Epithelial cell of esophagus (primary cell): Measurements from ENCODE around the gene CNTNAP5.
"Not testable (repeated sequence)": the region's sequence is repeated elsewhere in the genome, so short reads cannot be mapped to it uniquely, and the experiment has no call there.

ENCODE experiments used
- DNase-seq: peaks from one replicate; pipeline ENCODE4 v3.0.0; 2010; ENCODE audit warnings: low read depth
- H3K4me3 ChIP-seq: 2 replicates; pipeline ENCODE4 v1.5.1; 2011; ENCODE audit warnings: mild to moderate bottlenecking, low read length, control low read depth
- TF ChIP-seq, protein P1 (sequence below): IDR thresholded peaks from 2 replicates; pipeline ENCODE4 v1.5.1; 2011; ENCODE audit warnings: low read depth, mild to moderate bottlenecking, low read length, control low read depth, inconsistent platforms; ENCODE audit not compliant: insufficient read depth; ENCODE audit errors: missing control alignments

CNTNAP5 gene

DNA sequence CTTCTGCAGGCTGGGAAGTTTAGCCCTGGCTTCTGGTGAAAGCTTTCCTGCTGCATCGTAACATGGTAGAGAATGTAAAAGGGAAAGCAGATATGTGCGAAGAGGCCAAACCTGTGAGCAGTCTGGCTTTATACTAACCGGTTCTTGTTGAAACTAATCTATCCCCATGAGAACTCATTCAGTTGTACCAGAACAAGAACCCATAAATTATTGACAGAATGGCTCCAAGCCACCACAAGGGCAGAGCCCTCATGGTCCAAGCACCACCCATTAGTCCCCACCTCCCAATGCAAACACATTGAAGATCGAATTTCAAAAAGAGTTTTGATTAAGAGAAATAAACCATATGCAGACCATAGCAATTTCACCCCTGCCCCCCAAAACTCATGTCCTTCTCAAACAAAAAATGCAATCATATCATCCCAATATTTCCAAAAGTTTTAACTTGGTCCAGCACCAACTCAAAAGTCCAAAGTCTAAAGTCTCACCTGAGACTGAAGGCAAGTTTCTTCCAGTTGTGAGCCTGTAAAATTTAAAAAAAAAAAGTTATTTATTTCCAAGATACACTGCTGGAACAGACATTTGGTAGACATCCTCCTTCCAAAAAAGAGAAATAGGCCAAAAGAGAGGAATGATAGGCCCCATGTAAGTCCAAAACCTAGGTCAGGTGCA, 318.9 kb downstream of the CNTNAP5 start:
- no peak for DNase-seq
- H3K4me3 ChIP-seq, result no peak overlapping the region
- TF ChIP-seq, protein P1, sequence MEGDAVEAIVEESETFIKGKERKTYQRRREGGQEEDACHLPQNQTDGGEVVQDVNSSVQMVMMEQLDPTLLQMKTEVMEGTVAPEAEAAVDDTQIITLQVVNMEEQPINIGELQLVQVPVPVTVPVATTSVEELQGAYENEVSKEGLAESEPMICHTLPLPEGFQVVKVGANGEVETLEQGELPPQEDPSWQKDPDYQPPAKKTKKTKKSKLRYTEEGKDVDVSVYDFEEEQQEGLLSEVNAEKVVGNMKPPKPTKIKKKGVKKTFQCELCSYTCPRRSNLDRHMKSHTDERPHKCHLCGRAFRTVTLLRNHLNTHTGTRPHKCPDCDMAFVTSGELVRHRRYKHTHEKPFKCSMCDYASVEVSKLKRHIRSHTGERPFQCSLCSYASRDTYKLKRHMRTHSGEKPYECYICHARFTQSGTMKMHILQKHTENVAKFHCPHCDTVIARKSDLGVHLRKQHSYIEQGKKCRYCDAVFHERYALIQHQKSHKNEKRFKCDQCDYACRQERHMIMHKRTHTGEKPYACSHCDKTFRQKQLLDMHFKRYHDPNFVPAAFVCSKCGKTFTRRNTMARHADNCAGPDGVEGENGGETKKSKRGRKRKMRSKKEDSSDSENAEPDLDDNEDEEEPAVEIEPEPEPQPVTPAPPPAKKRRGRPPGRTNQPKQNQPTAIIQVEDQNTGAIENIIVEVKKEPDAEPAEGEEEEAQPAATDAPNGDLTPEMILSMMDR, result no peak

DNA sequence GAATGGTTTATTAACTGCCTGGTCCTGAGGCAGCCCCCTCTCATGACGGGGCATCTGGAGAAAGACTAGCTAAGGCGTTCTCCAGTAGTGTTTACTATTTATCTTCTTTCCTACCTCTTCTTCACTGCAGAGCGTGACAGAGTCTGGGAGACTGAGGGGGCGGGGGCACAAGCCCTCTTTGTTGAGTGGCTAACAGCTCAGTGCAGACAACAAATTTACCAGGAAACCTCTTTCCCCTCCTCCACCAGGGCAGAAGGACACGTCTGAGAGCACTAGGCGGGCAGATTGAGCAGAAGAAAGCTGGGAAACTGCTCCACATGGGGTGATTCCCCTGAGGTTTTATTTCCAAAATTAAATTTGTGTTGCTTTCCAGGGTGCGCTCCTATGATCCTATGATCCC, 322.1 kb downstream of the CNTNAP5 start:
- no peak overlapping the region for H3K4me3 ChIP-seq
- no peak for DNase-seq
- TF ChIP-seq, protein P1, result no peak

GRCh38 chr2:124353656-124354055, 328.6 kb downstream of the CNTNAP5 start:
- TF ChIP-seq, protein P1, result no peak
- no peak overlapping the region for H3K4me3 ChIP-seq
- DNase-seq, result no peak

DNA sequence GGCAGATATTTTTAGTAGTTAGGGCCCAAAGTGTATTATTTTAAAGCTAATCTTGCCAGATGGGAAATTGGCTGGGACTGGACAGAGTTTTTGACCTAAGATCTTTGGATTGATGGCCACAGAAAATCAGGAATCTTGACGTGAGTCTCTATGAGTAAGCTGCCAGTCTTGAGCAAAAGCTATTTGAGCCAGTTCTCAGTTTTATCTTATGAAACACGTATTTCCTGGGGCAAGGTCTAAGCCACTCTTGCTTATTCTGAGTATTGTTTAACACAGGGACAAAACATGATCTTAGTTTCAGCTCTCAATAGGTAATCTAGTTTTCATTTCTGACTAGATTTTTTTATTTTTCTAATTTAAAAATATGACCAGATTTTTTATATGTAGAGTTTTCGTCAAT, 329.4 kb downstream of the CNTNAP5 start:
- no peak overlapping the region for H3K4me3 ChIP-seq
- TF ChIP-seq, protein P1, result no peak
- DNase-seq, result no peak

DNA sequence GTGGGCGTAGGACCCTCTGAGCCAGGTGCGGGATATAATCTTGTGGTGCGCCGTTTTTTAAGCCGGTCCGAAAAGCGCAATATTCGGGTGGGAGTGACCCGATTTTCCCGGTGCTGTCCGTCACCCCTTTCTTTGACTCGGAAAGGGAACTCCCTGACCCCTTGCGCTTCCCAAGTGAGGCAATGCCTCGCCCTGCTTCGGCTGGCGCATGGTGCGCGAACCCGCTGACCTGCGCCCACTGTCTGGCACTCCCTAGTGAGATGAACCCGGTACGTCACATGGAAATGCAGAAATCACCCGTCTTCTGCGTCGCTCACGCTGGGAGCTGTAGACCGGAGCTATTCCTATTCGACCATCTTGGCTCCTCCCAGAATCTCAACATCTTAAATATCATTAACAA, 336.9 kb downstream of the CNTNAP5 start:
- not testable (repeated sequence) for H3K4me3 ChIP-seq, DNase-seq

DNA sequence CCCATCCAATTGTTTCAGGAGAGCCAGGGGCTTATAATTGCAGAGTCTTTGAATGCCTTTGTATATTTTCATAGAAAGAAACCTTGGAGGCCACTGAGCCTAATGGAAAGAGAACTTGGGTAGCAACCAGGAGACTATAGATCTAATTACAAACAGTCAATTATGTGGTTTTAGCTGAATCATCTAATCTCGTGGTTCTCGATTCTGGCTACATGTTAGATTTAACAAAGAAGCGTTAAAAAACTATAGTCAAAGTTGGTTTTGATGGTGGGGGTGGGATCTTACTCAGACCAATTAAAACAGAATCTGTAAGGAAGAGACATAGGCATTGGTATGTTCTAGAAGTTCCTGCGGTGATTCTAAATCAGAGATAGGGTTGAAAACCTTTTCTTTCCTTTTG, 344.1 kb downstream of the CNTNAP5 start:
- H3K4me3 ChIP-seq, result no peak overlapping the region
- TF ChIP-seq, protein P1, result no peak
- DNase-seq, result no peak

DNA sequence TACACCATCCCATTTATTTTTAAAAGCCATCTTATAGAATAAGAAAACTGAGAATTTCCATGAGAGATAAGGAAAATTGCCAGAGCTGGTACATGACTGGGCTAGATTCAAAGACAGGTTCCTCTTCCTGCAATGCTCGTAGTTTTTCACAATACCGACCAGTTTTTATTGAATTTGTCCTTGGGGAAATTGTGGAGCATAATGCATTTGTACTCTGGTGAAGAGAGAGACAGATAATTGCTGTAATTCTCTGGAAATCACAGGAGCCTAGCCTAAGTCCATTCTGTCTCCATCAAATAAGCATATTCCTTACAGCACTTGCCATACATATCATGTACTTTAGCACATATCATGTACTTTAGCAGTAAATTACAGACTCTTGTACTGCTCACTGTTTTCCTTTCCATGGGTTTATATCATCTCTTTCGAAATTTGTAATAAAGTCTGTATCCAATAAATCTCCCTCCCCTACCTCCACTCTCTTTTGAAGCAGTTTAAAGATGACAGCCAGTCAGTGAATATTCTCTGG, 355.2 kb downstream of the CNTNAP5 start:
- no peak overlapping the region for H3K4me3 ChIP-seq
- no peak for DNase-seq
- TF ChIP-seq, protein P1, result no peak
